WTC11 (cell line): ENCODE data around the gene E2F2. TPM values are rescaled to one million over a fixed set of nuclear protein-coding genes. Genes with fewer than 3 reads are reported as not detected.

Experiments
- ATAC-seq: fragments of 200-7000 bp; cut with Tn5 transposase; 2 replicates; pipeline ENCODE4 v1.10.0; 2021; ENCODE audit warnings: mild to moderate bottlenecking, moderate library complexity
- CTCF ChIA-PET: fragments of 300-600 bp; sonication (Branson Sonifier 250); formaldehyde crosslinking; loops from one replicate; lab custom pipeline; 2021; ENCODE audit warnings: antibody characterized with exemption; lab: Charles Lee
- POLR2A ChIA-PET: fragments of 350-600 bp; sonication (Branson Sonifier 250); formaldehyde crosslinking; loops from one replicate; lab custom pipeline; 2021; ENCODE audit warnings: antibody characterized with exemption; lab: Charles Lee
- DNase-seq: peaks from one replicate; pipeline ENCODE4 v3.0.0; 2021; ENCODE audit warnings: low spot score
- H3K27ac Mint-ChIP-seq: 2 replicates; pipeline ENCODE4 v1.8.0; 2021; ENCODE audit warnings: mixed read lengths
- H3K27me3 Mint-ChIP-seq: 2 replicates; pipeline ENCODE4 v1.8.0; 2021; ENCODE audit warnings: low read depth, mild to moderate bottlenecking, moderate library complexity, mixed read lengths
- H3K36me3 Mint-ChIP-seq: 2 replicates; pipeline ENCODE4 v1.8.0; 2021; ENCODE audit warnings: mixed read lengths
- H3K4me1 Mint-ChIP-seq: 2 replicates; pipeline ENCODE4 v1.8.0; 2022; ENCODE audit warnings: mixed read lengths
- H3K4me3 Mint-ChIP-seq: 2 replicates; pipeline ENCODE4 v1.8.0; 2021; ENCODE audit warnings: mild to moderate bottlenecking, moderate library complexity, mixed read lengths
- H3K9me3 Mint-ChIP-seq: 2 replicates; pipeline ENCODE4 v1.8.0; 2021; ENCODE audit warnings: mixed read lengths
- CBFB ChIP-seq: sonication (generic); formaldehyde crosslinking; IDR thresholded peaks from 2 replicates; pipeline ENCODE4 v1.8.1; 2022; ENCODE audit warnings: mild to moderate bottlenecking, low read depth, missing genetic modification reagents
- FOXJ3 ChIP-seq: sonication (generic); formaldehyde crosslinking; IDR thresholded peaks from 2 replicates; pipeline ENCODE4 v1.9.0; 2021; ENCODE audit warnings: missing genetic modification reagents, mild to moderate bottlenecking, borderline replicate concordance
- GABPB1 ChIP-seq: sonication (generic); formaldehyde crosslinking; IDR thresholded peaks from 2 replicates; pipeline ENCODE4 v1.8.1; 2023; ENCODE audit warnings: mild to moderate bottlenecking, missing genetic modification reagents
- HMGXB4 ChIP-seq: sonication (generic); formaldehyde crosslinking; IDR thresholded peaks from 2 replicates; pipeline ENCODE4 v1.8.1; 2023; ENCODE audit warnings: mild to moderate bottlenecking, moderate library complexity, missing genetic modification reagents
- JUN ChIP-seq: sonication (generic); formaldehyde crosslinking; IDR thresholded peaks from 2 replicates; pipeline ENCODE4 v1.8.0; 2023; ENCODE audit warnings: mild to moderate bottlenecking, missing genetic modification reagents
- KAT7 ChIP-seq: sonication (generic); formaldehyde crosslinking; IDR thresholded peaks from 2 replicates; pipeline ENCODE4 v1.8.1; 2023; ENCODE audit warnings: missing genetic modification reagents, mild to moderate bottlenecking, borderline replicate concordance
- MAX ChIP-seq: sonication (generic); formaldehyde crosslinking; IDR thresholded peaks from 2 replicates; pipeline ENCODE4 v1.8.0; 2022; ENCODE audit warnings: mild to moderate bottlenecking, missing genetic modification reagents
- NFYB ChIP-seq: sonication (generic); formaldehyde crosslinking; conservative IDR thresholded peaks from 2 replicates; pipeline ENCODE4 v1.8.0; 2022; ENCODE audit warnings: low read depth, missing genetic modification reagents
- NR1H2 ChIP-seq: sonication (generic); formaldehyde crosslinking; IDR thresholded peaks from 2 replicates; pipeline ENCODE4 v1.9.0; 2021; ENCODE audit warnings: mild to moderate bottlenecking, moderate library complexity, missing genetic modification reagents
- NR3C1 ChIP-seq: sonication (generic); formaldehyde crosslinking; conservative IDR thresholded peaks from 2 replicates; pipeline ENCODE4 v1.8.1; 2023; ENCODE audit warnings: low read depth, mild to moderate bottlenecking, missing genetic modification reagents
- OVOL2 ChIP-seq: fragments of 250-450 bp; sonication (Bioruptor Pico); IDR thresholded peaks from 2 replicates; pipeline ENCODE4 v1.9.0; 2021; ENCODE audit warnings: mild to moderate bottlenecking, borderline replicate concordance
- PRRX2 ChIP-seq: fragments of 250-450 bp; sonication (Bioruptor Pico); IDR thresholded peaks from 2 replicates; pipeline ENCODE4 v1.8.0; 2021; ENCODE audit warnings: mild to moderate bottlenecking
- SOX15 ChIP-seq: fragments of 250-450 bp; sonication (Bioruptor Pico); IDR thresholded peaks from 2 replicates; pipeline ENCODE4 v1.9.0; 2021; ENCODE audit warnings: mild to moderate bottlenecking
- STAT6 ChIP-seq: sonication (generic); formaldehyde crosslinking; conservative IDR thresholded peaks from 2 replicates; pipeline ENCODE4 v1.8.1; 2023; ENCODE audit warnings: mild to moderate bottlenecking, low read depth, missing genetic modification reagents, moderate library complexity
- ZMAT4 ChIP-seq: fragments of 250-450 bp; sonication (Bioruptor Pico); IDR thresholded peaks from 2 replicates; pipeline ENCODE4 v1.9.0; 2021; ENCODE audit warnings: mild to moderate bottlenecking
- ZNF121 ChIP-seq: sonication (generic); formaldehyde crosslinking; IDR thresholded peaks from 2 replicates; pipeline ENCODE4 v1.8.0; 2023; ENCODE audit warnings: missing genetic modification reagents
- ZNF232 ChIP-seq: sonication (generic); formaldehyde crosslinking; IDR thresholded peaks from 2 replicates; pipeline ENCODE4 v1.8.0; 2022; ENCODE audit warnings: mild to moderate bottlenecking, missing genetic modification reagents
- ZNF532 ChIP-seq: fragments of 250-450 bp; sonication (Bioruptor Pico); IDR thresholded peaks from 2 replicates; pipeline ENCODE4 v1.9.0; 2021; ENCODE audit warnings: mild to moderate bottlenecking, borderline replicate concordance
- total RNA-seq: library from RNA; stranded (reverse); gene quantifications from 3 replicates; pipeline ENCODE4 v1.2.3, GENCODE V29; 2021

E2F2 gene
- total RNA-seq, 1 experiment from 2014 or later, result 5.6 TPM

- no peaks in the 10 kb centered on the region for H3K9me3 Mint-ChIP-seq
- no peaks in the 10 kb centered on the region for H3K36me3 Mint-ChIP-seq
- POLR2A ChIA-PET, result no interaction called here
- H3K27ac Mint-ChIP-seq, result no peak overlapping the region
- CTCF ChIA-PET, result interaction anchor here (7.3 kb wide), 1 partner anchor 14 kb away, joined by 146 read pairs; no protein-coding TSS in a partner anchor
- H3K27me3 Mint-ChIP-seq, result peaks cover 13% of the 10 kb centered on the region
- no peak for ATAC-seq
- DNase-seq, result no peak
- peaks cover 50% of the 10 kb centered on the region for H3K4me1 Mint-ChIP-seq
- TF ChIP-seq HMGXB4 (CRISPR knock-in tag), result no peak
- no peak for TF ChIP-seq FOXJ3 (CRISPR knock-in tag)
- TF ChIP-seq NFYB, result no peak
- no peak for TF ChIP-seq NR1H2 (CRISPR knock-in tag)
- TF ChIP-seq OVOL2 (CRISPR knock-in tag), result no peak
- no peak for TF ChIP-seq ZNF232 (CRISPR knock-in tag)
- TF ChIP-seq SOX15 (CRISPR knock-in tag), result no peak
- peak overlapping the region; percentile 96; the same call in 1 of the 2 replicates for H3K4me3 Mint-ChIP-seq
These were observed 49.1 kb downstream of the E2F2 start for GRCh38 chr1:23481904-23482303.

GRCh38 chr1:23481026-23481597 is 49.9 kb downstream of the E2F2 start:
- ChIA-PET CTCF (interaction anchor here (7.3 kb wide), 1 partner anchor 15 kb away, joined by 146 read pairs; no protein-coding TSS in a partner anchor), POLR2A (interaction anchor here (0.6 kb wide), 1 partner anchor 531 kb away, joined by 5 read pairs; no protein-coding TSS in a partner anchor)
- ATAC-seq (no peak), DNase-seq (no peak)
- Mint-ChIP-seq H3K36me3 (no peaks in the 10 kb centered on the region), H3K9me3 (no peaks in the 10 kb centered on the region), H3K27ac (no peak overlapping the region), H3K27me3 (peaks cover 9% of the 10 kb centered on the region)
- TF ChIP-seq ZNF121 (CRISPR knock-in tag) (no peak), MAX (CRISPR knock-in tag) (no peak), KAT7 (CRISPR knock-in tag) (no peak), ZMAT4 (CRISPR knock-in tag) (no peak), JUN (CRISPR knock-in tag) (no peak), GABPB1 (CRISPR knock-in tag) (no peak), NR3C1 (CRISPR knock-in tag) (no peak), STAT6 (CRISPR knock-in tag) (no peak), PRRX2 (no peak)
- TF ChIP-seq, all 79 proteins: peak for 0
- Mint-ChIP-seq H3K4me3 (no peak overlapping the region), H3K4me1 (peaks cover 49% of the 10 kb centered on the region)

- DNase-seq (no peak), ATAC-seq (no peak)
- TF ChIP-seq PRRX2, result no peak
- no peak for TF ChIP-seq CBFB (CRISPR knock-in tag)
- no peak for TF ChIP-seq ZNF532 (CRISPR knock-in tag)
- ChIA-PET POLR2A (interaction anchor here (0.6 kb wide), 1 partner anchor 532 kb away, joined by 5 read pairs; no protein-coding TSS in a partner anchor), CTCF (interaction anchor here (1.3 to 7.3 kb wide), 2 partner anchors 16 to 17 kb away, joined by 4 to 146 read pairs; no protein-coding TSS in a partner anchor)
- H3K36me3 Mint-ChIP-seq, result no peaks in the 10 kb centered on the region
- H3K27me3 Mint-ChIP-seq, result peaks cover 5% of the 10 kb centered on the region
- H3K9me3 Mint-ChIP-seq, result no peaks in the 10 kb centered on the region
- H3K4me3 Mint-ChIP-seq, result no peak overlapping the region
- H3K27ac Mint-ChIP-seq, result peak overlapping the region; percentile 10; the same call in 1 of the 2 replicates
- peaks cover 47% of the 10 kb centered on the region for H3K4me1 Mint-ChIP-seq
These were observed 50.6 kb downstream of the E2F2 start for GRCh38 chr1:23480187-23481025.
